Ascending aorta (tissue), 2 donors: Measurements from ENCODE around the gene RASGRP2. TPM values are rescaled to one million over a fixed set of nuclear protein-coding genes. Genes with fewer than 3 reads are reported as not detected.

ENCODE experiments used
- DNase-seq, 2 donors: peaks; one replicate each; pipeline ENCODE4 v3.0.0-alpha.2; 2019; ENCODE audit warnings: low spot score in 2 of 2
- H3K27ac ChIP-seq, 2 donors: fragments of 200-600 bp; sonication (generic); one replicate each; pipeline ENCODE4 v1.5.1; 2016 to 2017; ENCODE audit warnings: mild to moderate bottlenecking in 1 of 2
- H3K27me3 ChIP-seq: fragments of 200-600 bp; sonication (generic); one replicate; pipeline ENCODE4 v1.5.1; 2017
- H3K36me3 ChIP-seq, 2 donors: fragments of 200-600 bp; sonication (generic); one replicate each; pipeline ENCODE4 v1.5.1; 2016
- H3K4me1 ChIP-seq, 2 donors: fragments of 200-600 bp; sonication (generic); one replicate each; pipeline ENCODE4 v1.5.1; 2016 to 2017; ENCODE audit warnings: mild to moderate bottlenecking in 1 of 2
- H3K4me3 ChIP-seq, 2 donors: fragments of 200-600 bp; sonication (generic); one replicate each; pipeline ENCODE4 v1.5.1; 2016 to 2017; ENCODE audit warnings: mild to moderate bottlenecking in 1 of 2
- H3K9me3 ChIP-seq, 2 donors: fragments of 200-600 bp; sonication (generic); one replicate each; pipeline ENCODE4 v1.5.1; 2016
- intact Hi-C: fragments of 100-400 bp; cut with DNase I; formaldehyde crosslinking; loops from one replicate; pipeline ENCODE4 v1.15.1; 2023
- total RNA-seq: library from RNA; depleted of rRNA; stranded (reverse); fragments of >200 nt; gene quantifications from one replicate; pipeline ENCODE4 v1.1.0, GENCODE V29; 2016
- TF ChIP-seq, protein P1 (sequence below), 3 experiments: fragments of 200-600 bp in 2 of 3; fragments of 450-650 bp in 1 of 3; sonication (generic) in 2 of 3; IDR thresholded peaks; one replicate each; pipeline ENCODE4 v1.5.1; 2016 to 2019; ENCODE audit warnings: antibody characterized with exemption in 3 of 3, mild to moderate bottlenecking in 1 of 3, moderate library complexity in 1 of 3

RASGRP2 gene
- total RNA-seq = 44.2 TPM

DNA sequence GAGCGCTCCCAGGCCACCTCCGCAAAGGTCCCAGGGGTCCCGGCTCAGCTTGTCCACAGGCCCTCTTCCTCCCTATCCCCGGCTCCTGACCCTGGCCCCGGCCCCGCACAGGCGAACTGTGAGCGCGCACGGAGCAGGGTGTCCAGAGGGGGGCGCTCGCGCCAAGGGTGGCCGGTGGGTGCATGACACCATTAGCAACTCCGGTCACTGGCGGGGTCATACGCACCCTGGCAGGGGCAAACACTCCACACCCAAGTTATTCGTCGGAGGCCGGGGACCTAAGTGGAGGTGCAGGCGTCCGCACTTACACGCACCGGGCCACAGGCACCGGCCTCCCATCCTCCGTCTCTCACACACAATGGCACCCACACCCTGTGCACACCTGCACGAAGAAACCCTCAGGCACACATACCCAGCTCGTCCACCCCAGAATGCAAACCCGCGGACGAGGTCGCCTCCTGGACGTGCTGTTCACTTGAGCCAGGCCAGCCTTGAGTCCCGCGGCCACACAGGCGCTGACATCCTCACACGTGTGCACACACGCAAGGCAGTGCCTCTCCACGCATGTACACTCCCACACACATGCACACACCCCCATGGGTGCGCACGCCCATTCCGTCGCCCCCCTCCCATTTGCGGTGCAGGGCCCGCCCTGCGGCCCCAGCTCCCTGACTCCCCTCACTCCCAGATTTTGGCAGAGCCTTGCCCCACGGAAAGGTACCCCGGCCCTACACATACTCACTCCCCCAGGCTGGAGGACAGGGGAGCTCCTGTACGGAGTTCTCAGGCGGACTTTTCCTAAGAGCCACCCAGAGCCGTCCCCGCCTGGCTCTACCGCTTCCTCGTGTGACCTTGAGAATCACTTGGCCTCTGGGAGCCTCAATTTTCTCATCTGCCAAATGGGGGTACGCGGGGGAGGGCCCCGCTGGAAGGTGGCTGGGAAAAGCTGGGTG, at the start of gene RASGRP2:
TSS of gene RASGRP2 (minus strand) at position 552 of the 953 bp plus-strand sequence. CDS start 1,276 bp downstream, outside the sequence.
- TF ChIP-seq, protein P1, sequence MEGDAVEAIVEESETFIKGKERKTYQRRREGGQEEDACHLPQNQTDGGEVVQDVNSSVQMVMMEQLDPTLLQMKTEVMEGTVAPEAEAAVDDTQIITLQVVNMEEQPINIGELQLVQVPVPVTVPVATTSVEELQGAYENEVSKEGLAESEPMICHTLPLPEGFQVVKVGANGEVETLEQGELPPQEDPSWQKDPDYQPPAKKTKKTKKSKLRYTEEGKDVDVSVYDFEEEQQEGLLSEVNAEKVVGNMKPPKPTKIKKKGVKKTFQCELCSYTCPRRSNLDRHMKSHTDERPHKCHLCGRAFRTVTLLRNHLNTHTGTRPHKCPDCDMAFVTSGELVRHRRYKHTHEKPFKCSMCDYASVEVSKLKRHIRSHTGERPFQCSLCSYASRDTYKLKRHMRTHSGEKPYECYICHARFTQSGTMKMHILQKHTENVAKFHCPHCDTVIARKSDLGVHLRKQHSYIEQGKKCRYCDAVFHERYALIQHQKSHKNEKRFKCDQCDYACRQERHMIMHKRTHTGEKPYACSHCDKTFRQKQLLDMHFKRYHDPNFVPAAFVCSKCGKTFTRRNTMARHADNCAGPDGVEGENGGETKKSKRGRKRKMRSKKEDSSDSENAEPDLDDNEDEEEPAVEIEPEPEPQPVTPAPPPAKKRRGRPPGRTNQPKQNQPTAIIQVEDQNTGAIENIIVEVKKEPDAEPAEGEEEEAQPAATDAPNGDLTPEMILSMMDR (IDR thresholded peaks at IDR 0.05) = peak; percentile 86 to 89 (median 89)
- no peaks in the 10 kb centered on the region for H3K9me3 ChIP-seq
- peaks cover 0 to 9% of the 10 kb centered on the region in 2 donors for H3K36me3 ChIP-seq
- peak within 1 kb of the TSS; percentile 98 for H3K27ac ChIP-seq
- intact Hi-C loops = loop anchor here (1.0 to 2.0 kb wide), 2 partner anchors 16 to 59 kb away; partner anchors contain the start of gene MAP4K2
- H3K4me3 ChIP-seq = peak within 1 kb of the TSS; percentile 86 to 89
- peak; percentile 68 to 92 for DNase-seq
- H3K4me1 ChIP-seq = peaks cover 4 to 11% of the 10 kb centered on the region in 2 donors
- no peaks in the 10 kb centered on the region for H3K27me3 ChIP-seq

DNA sequence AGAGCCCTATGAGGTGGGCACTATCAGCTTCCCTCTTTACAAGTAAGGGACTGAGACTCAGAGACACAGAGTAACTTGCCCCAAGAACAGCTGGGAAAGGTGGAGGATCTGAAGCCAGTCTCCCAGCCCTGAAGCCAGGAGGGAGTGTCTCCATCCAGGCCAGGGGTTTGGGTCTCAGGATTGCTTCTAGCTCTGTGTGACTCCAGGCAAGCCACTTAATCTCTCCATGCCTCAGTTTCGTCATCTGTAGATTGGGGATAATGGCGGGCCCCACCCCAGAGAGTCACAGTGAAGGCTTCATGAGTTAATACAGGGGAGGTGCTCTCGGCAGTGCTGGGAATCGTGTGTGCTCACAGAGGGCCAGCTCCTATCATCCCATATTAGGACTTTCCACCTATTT, 48.5 kb upstream of the RASGRP2 start:
- Histone ChIP-seq H3K27me3 (no peaks in the 10 kb centered on the region), H3K9me3 (no peaks in the 10 kb centered on the region), H3K27ac (no peak overlapping the region), H3K36me3 (peaks cover 27 to 47% of the 10 kb centered on the region in 2 donors), H3K4me1 (no peaks in the 10 kb centered on the region), H3K4me3 (no peak overlapping the region)
- peak in 1 of 2 donors; percentile 53 for DNase-seq
- intact Hi-C loops = no loop called here
- TF ChIP-seq, protein P1 (IDR thresholded peaks at IDR 0.05) = no peak

DNA sequence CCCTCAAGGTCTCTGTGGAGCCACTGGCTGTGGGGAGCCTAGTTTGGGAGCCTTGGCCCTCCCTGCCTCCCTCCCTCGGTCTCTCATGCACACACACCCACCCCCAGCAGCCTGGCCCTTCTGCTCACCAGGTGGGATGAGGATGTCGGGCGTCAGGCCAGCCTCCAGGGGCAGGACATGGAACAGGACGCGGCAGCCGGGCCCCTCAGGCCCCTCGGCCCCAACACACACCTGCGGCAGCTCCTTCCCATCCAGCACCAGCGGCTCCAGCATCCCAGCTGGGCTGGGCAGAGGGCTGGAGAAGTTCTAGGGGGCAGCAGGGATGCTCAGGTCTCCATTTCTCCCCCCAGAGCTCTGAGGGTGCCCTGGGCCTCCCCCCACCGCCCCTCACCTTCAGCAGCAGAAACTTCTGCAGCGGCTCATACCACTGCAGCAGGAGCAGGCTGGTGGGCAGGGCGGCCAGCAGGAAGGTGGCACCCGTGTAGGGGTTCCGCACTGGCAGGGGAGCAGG, 47.9 kb upstream of the RASGRP2 start:
- peaks cover 24 to 41% of the 10 kb centered on the region in 2 donors for H3K36me3 ChIP-seq

DNA sequence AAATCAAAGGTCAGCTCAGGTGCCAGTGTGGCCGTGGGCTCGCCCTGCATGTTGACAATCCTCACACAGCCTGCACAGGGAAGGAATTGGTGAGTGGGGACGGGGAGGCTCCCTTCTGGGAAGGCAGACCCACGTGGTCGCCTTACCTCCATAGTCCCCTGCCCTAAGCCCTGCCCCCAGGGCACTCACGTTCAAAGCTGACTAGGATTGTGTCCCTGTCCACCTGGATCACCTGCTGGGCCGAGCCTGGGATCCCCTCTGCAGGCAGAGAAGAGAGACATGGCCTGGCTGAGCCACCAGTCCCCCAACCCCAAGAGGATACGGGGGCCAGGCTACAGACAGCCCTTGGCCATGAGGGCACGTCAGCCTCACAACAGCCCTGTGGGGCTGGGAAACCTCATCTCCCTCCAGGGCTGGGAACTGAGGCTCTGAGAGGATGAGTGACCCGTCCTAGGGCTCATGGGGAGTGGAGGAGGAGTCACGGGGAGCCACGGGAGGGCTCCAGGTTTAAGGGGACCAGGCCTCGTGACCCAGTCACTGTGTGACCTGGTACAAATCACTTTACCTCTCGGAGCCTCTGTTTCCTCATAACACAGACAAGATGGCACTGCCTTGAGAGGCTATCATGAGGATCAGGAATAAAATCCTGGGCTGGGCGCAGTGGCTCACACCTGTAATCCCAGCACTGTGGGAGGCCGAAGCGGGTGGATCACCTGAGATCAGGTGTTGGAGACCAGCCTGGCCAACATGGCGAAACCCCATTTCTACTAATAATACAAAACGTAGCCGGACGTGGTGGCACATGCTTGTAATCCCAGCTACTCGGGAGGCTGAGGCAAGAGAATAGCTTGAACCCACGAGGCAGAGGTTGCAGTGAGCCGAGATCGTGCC, 46.5 kb upstream of the RASGRP2 start:
- H3K9me3 ChIP-seq = no peaks in the 10 kb centered on the region
- H3K36me3 ChIP-seq = peaks cover 17 to 34% of the 10 kb centered on the region in 2 donors
- H3K27ac ChIP-seq = no peak overlapping the region
- TF ChIP-seq, protein P1 (IDR thresholded peaks at IDR 0.05) = no peak
- no peak overlapping the region for H3K4me3 ChIP-seq
- no peaks in the 10 kb centered on the region for H3K4me1 ChIP-seq
- intact Hi-C loops = no loop called here
- DNase-seq = peak in 1 of 2 donors; percentile 51
- no peaks in the 10 kb centered on the region for H3K27me3 ChIP-seq

More for the DNA sequence above, 47.9 kb upstream of the RASGRP2 start:
- H3K4me3 ChIP-seq = no peak overlapping the region
- no peaks in the 10 kb centered on the region for H3K27me3 ChIP-seq
- H3K9me3 ChIP-seq = no peaks in the 10 kb centered on the region
- H3K4me1 ChIP-seq = no peaks in the 10 kb centered on the region
- intact Hi-C loops = no loop called here
- H3K27ac ChIP-seq = no peak overlapping the region
- TF ChIP-seq, protein P1 (IDR thresholded peaks at IDR 0.05) = no peak
- peak in 1 of 2 donors; percentile 50 for DNase-seq
